Trophoblast cell (in vitro differentiated cells and primary cell): ENCODE data around the gene TBC1D9.

Experiments used
- DNase-seq, 2 donors: peaks; one replicate each; pipeline ENCODE4 v3.0.0-alpha.2; 2016
- H2AFZ ChIP-seq: 2 replicates; pipeline ENCODE4 v1.6.1; 2013; ENCODE audit warnings: low read length, moderate library complexity, mild to moderate bottlenecking; ENCODE audit not compliant: insufficient read depth, poor library complexity
- H2AK5ac ChIP-seq: 2 replicates; pipeline ENCODE4 v1.6.1; 2013; ENCODE audit warnings: mild to moderate bottlenecking, low read length
- H2BK120ac ChIP-seq: 2 replicates; pipeline ENCODE4 v1.6.1; 2013; ENCODE audit warnings: low read length, mild to moderate bottlenecking, moderate library complexity; ENCODE audit not compliant: insufficient read depth, poor library complexity
- H2BK12ac ChIP-seq: 2 replicates; pipeline ENCODE4 v1.6.1; 2013; ENCODE audit warnings: mild to moderate bottlenecking, low read length, moderate library complexity
- H2BK5ac ChIP-seq: 2 replicates; pipeline ENCODE4 v1.6.1; 2013; ENCODE audit warnings: low read length, low read depth, moderate library complexity, mild to moderate bottlenecking; ENCODE audit not compliant: poor library complexity
- H3K14ac ChIP-seq: 2 replicates; pipeline ENCODE4 v1.6.1; 2013; ENCODE audit warnings: mild to moderate bottlenecking, low read length
- H3K18ac ChIP-seq: 2 replicates; pipeline ENCODE4 v1.6.1; 2013; ENCODE audit warnings: mild to moderate bottlenecking, low read length
- H3K23ac ChIP-seq: 2 replicates; pipeline ENCODE4 v1.6.1; 2013; ENCODE audit warnings: low read length
- H3K27ac ChIP-seq: 2 replicates; pipeline ENCODE4 v1.5.1; 2013; ENCODE audit warnings: low read depth, mild to moderate bottlenecking, inconsistent platforms, low read length, moderate library complexity
- H3K27me3 ChIP-seq: 2 replicates; pipeline ENCODE4 v1.6.1; 2013; ENCODE audit warnings: inconsistent platforms, mild to moderate bottlenecking, low read length, moderate library complexity; ENCODE audit not compliant: insufficient read depth
- H3K36me3 ChIP-seq, 2 experiments: 1 replicate in 1 of 2; 2 replicates in 1 of 2; pipeline ENCODE4 v1.6.1; 2013; ENCODE audit warnings: low read length in 2 of 2, mild to moderate bottlenecking in 2 of 2, moderate library complexity in 1 of 2; ENCODE audit not compliant: insufficient read depth in 2 of 2, control insufficient read depth in 1 of 2
- H3K4ac ChIP-seq: 2 replicates; pipeline ENCODE4 v1.6.1; 2013; ENCODE audit warnings: low read depth, mild to moderate bottlenecking, low read length, moderate library complexity
- H3K4me1 ChIP-seq, 2 experiments: 1 replicate in 1 of 2; 2 replicates in 1 of 2; pipeline ENCODE4 v1.6.1; 2013; ENCODE audit warnings: low read length in 2 of 2, mild to moderate bottlenecking in 2 of 2, moderate library complexity in 1 of 2; ENCODE audit not compliant: insufficient read depth in 2 of 2, control insufficient read depth in 1 of 2
- H3K4me2 ChIP-seq: 2 replicates; pipeline ENCODE4 v1.6.1; 2013; ENCODE audit warnings: inconsistent platforms, mild to moderate bottlenecking, low read length, moderate library complexity
- H3K4me3 ChIP-seq: 2 replicates; pipeline ENCODE4 v1.5.1; 2013; ENCODE audit warnings: mild to moderate bottlenecking, low read depth, low read length, inconsistent platforms
- H3K79me1 ChIP-seq: one replicate; pipeline ENCODE4 v1.6.1; 2013; ENCODE audit warnings: low read length
- H3K79me2 ChIP-seq: 2 replicates; pipeline ENCODE4 v1.6.1; 2013; ENCODE audit warnings: low read length, mild to moderate bottlenecking; ENCODE audit not compliant: control insufficient read depth, insufficient read depth, poor library complexity
- H3K9ac ChIP-seq: 2 replicates; pipeline ENCODE4 v1.6.1; 2013; ENCODE audit warnings: mild to moderate bottlenecking, low read length
- H3K9me3 ChIP-seq: 2 replicates; pipeline ENCODE4 v1.6.1; 2013; ENCODE audit warnings: low read depth, mild to moderate bottlenecking, control low read depth, inconsistent platforms, low read length; ENCODE audit not compliant: insufficient read depth
- H4K12ac ChIP-seq: 2 replicates; pipeline ENCODE4 v1.6.1; 2013; ENCODE audit warnings: low read depth, mild to moderate bottlenecking, low read length, moderate library complexity
- H4K8ac ChIP-seq: 2 replicates; pipeline ENCODE4 v1.6.1; 2013; ENCODE audit warnings: low read depth, mild to moderate bottlenecking, low read length, moderate library complexity
- H4K91ac ChIP-seq: one replicate; pipeline ENCODE4 v1.6.1; 2013; ENCODE audit warnings: low read depth, mild to moderate bottlenecking, low read length, moderate library complexity
- WGBS: extraction: QIAGEN DNeasy Blood & Tissue Kit; methylation state at CpG from one replicate; pipeline ENCODE4 v1.1.7; 2013; ENCODE audit warnings: missing lambda C conversion rate; ENCODE audit not compliant: insufficient read length, insufficient coverage; ENCODE audit errors: extremely low coverage; 5-methylcytosine and 5-hydroxymethylcytosine counted together

TBC1D9 gene

GRCh38 chr4:140602714-140603113, 153.5 kb downstream of the TBC1D9 start:
- no peak overlapping the region for H3K4me3 ChIP-seq
- H3K14ac ChIP-seq: no peak overlapping the region
- H3K9me3 ChIP-seq: no peaks in the 10 kb centered on the region
- H3K27me3 ChIP-seq: no peaks in the 10 kb centered on the region
- no peak overlapping the region for H3K27ac ChIP-seq
- H3K4ac ChIP-seq: no peak overlapping the region
- no peak overlapping the region for H3K4me2 ChIP-seq
- no peak overlapping the region for H3K9ac ChIP-seq
- no peaks in the 10 kb centered on the region for H3K79me1 ChIP-seq
- no peak overlapping the region for H4K91ac ChIP-seq
- no peak overlapping the region for H2AK5ac ChIP-seq
- no peak overlapping the region for H2BK12ac ChIP-seq
- no peak overlapping the region for H4K8ac ChIP-seq
- no peak overlapping the region for H3K18ac ChIP-seq
- no peaks in the 10 kb centered on the region for H3K79me2 ChIP-seq
- no peak overlapping the region for H4K12ac ChIP-seq
- DNase-seq: no peak
- no peak overlapping the region for H2BK120ac ChIP-seq
- H3K36me3 ChIP-seq: no peaks in the 10 kb centered on the region
- H3K23ac ChIP-seq: no peak overlapping the region
- no peak overlapping the region for H2AFZ ChIP-seq
- no peak overlapping the region for H2BK5ac ChIP-seq
- no CpG with 5 or more reads among the region's 2 CpGs for WGBS
- peaks cover 4 to 8% of the 10 kb centered on the region in 2 experiments for H3K4me1 ChIP-seq

GRCh38 chr4:140600408-140600807, 155.8 kb downstream of the TBC1D9 start:
- peak overlapping the region; percentile 25 for H3K18ac ChIP-seq
- peak overlapping the region; percentile 77 for H2BK12ac ChIP-seq
- H3K4me3 ChIP-seq: no peak overlapping the region
- no peak overlapping the region for H2BK5ac ChIP-seq
- no peaks in the 10 kb centered on the region for H3K9me3 ChIP-seq
- no CpG with 5 or more reads among the region's 8 CpGs for WGBS
- no peaks in the 10 kb centered on the region for H3K79me1 ChIP-seq
- H3K27ac ChIP-seq: no peak overlapping the region
- H3K79me2 ChIP-seq: no peaks in the 10 kb centered on the region
- no peak overlapping the region for H3K14ac ChIP-seq
- H4K8ac ChIP-seq: no peak overlapping the region
- no peak overlapping the region for H3K23ac ChIP-seq
- H2AFZ ChIP-seq: no peak overlapping the region
- no peak overlapping the region for H3K4me2 ChIP-seq
- peaks cover 4 to 6% of the 10 kb centered on the region in 2 experiments for H3K4me1 ChIP-seq
- no peaks in the 10 kb centered on the region for H3K36me3 ChIP-seq
- H2BK120ac ChIP-seq: no peak overlapping the region
- H3K4ac ChIP-seq: no peak overlapping the region
- no peak overlapping the region for H4K91ac ChIP-seq
- H4K12ac ChIP-seq: no peak overlapping the region
- DNase-seq: no peak
- no peak overlapping the region for H3K9ac ChIP-seq
- H2AK5ac ChIP-seq: no peak overlapping the region
- no peaks in the 10 kb centered on the region for H3K27me3 ChIP-seq

- Histone ChIP-seq H3K27me3 (no peaks in the 10 kb centered on the region), H2BK12ac (no peak overlapping the region), H3K79me2 (no peaks in the 10 kb centered on the region), H3K9ac (no peak overlapping the region), H4K8ac (peak overlapping the region; percentile 42), H2AFZ (no peak overlapping the region), H3K4me1 (peaks cover 0 to 2% of the 10 kb centered on the region in 2 experiments), H3K79me1 (no peaks in the 10 kb centered on the region), H3K36me3 (no peaks in the 10 kb centered on the region), H4K91ac (no peak overlapping the region), H2AK5ac (no peak overlapping the region), H3K23ac (no peak overlapping the region), H2BK5ac (no peak overlapping the region), H2BK120ac (no peak overlapping the region), H3K4me3 (no peak overlapping the region), H3K4me2 (no peak overlapping the region), H3K27ac (no peak overlapping the region), H3K4ac (no peak overlapping the region), H4K12ac (no peak overlapping the region), H3K9me3 (no peaks in the 10 kb centered on the region), H3K14ac (no peak overlapping the region), H3K18ac (no peak overlapping the region)
- peak; percentile 25 to 65 for DNase-seq
- no CpG with 5 or more reads among the region's 1 CpG for WGBS
Observed at GRCh38 chr4:140595065-140595464, 161.1 kb downstream of the TBC1D9 start.

GRCh38 chr4:140584439-140584838, 171.7 kb downstream of the TBC1D9 start:
- Histone ChIP-seq H3K79me1 (no peaks in the 10 kb centered on the region), H3K4ac (no peak overlapping the region), H3K4me1 (no peaks in the 10 kb centered on the region), H3K18ac (no peak overlapping the region), H2BK120ac (no peak overlapping the region), H2BK5ac (no peak overlapping the region), H3K9me3 (no peaks in the 10 kb centered on the region), H3K27ac (no peak overlapping the region), H3K9ac (no peak overlapping the region), H3K36me3 (no peaks in the 10 kb centered on the region), H2BK12ac (no peak overlapping the region), H3K4me3 (no peak overlapping the region), H4K91ac (no peak overlapping the region), H3K14ac (no peak overlapping the region), H3K27me3 (no peaks in the 10 kb centered on the region), H3K23ac (no peak overlapping the region), H3K4me2 (no peak overlapping the region), H2AFZ (no peak overlapping the region), H4K8ac (no peak overlapping the region), H2AK5ac (no peak overlapping the region), H3K79me2 (no peaks in the 10 kb centered on the region), H4K12ac (no peak overlapping the region)
- WGBS: no CpG with 5 or more reads among the region's 1 CpG
- no peak for DNase-seq
